Keratinocyte (primary cell): Measurements from ENCODE around the gene DBF4. TPM values are rescaled to one million over a fixed set of nuclear protein-coding genes. Genes with fewer than 3 reads are reported as not detected.
A peak's percentile ranks its signal among the peaks of the same experiment; 100 is the strongest.

Experiments
- DNase-seq: peaks from one replicate; pipeline ENCODE4 v3.0.0-alpha.2; 2011; ENCODE audit warnings: low read depth, missing footprints, low spot score
- FAIRE-seq: peaks from 2 replicates; lab custom pipeline; 2011; peaks lifted over from hg19 to GRCh38; lab: Jason Lieb, UNC
- H2AFZ ChIP-seq: 2 replicates; pipeline ENCODE4 v1.6.0; 2012; ENCODE audit warnings: low read length, control low read depth, inconsistent platforms; ENCODE audit not compliant: control insufficient read depth
- H3K27ac ChIP-seq: 2 replicates; pipeline ENCODE4 v1.5.1; 2011; ENCODE audit warnings: low read length; ENCODE audit not compliant: control insufficient read depth, insufficient read depth
- H3K27me3 ChIP-seq: 3 replicates; pipeline ENCODE4 v1.6.0; 2011; ENCODE audit warnings: low read length; ENCODE audit not compliant: control insufficient read depth, insufficient read depth; ENCODE audit errors: extremely low read depth
- H3K36me3 ChIP-seq, 2 experiments: 2 replicates in 1 of 2; 3 replicates in 1 of 2; pipeline ENCODE4 v1.5.1; 2011; ENCODE audit warnings: low read length in 2 of 2, mild to moderate bottlenecking in 1 of 2; ENCODE audit not compliant: control insufficient read depth in 2 of 2, insufficient read depth in 2 of 2; ENCODE audit errors: extremely low read depth in 1 of 2
- H3K4me1 ChIP-seq: 3 replicates; pipeline ENCODE4 v1.5.1; 2011; ENCODE audit warnings: low read length; ENCODE audit not compliant: control insufficient read depth, insufficient read depth; ENCODE audit errors: extremely low read depth
- H3K4me2 ChIP-seq: 3 replicates; pipeline ENCODE4 v1.6.0; 2011; ENCODE audit warnings: low read depth, low read length; ENCODE audit not compliant: control insufficient read depth, insufficient read depth; ENCODE audit errors: extremely low read depth
- H3K4me3 ChIP-seq, 3 experiments: fragments of 200-600 bp in 1 of 3; sonication (generic) in 1 of 3; 2 replicates in 2 of 3; 3 replicates in 1 of 3; pipeline ENCODE4 v1.5.1; 2011 to 2016; ENCODE audit warnings: low read length in 3 of 3, mild to moderate bottlenecking in 3 of 3, control low read depth in 2 of 3, inconsistent platforms in 1 of 3, low read depth in 1 of 3, mixed read lengths in 1 of 3, mixed run types in 1 of 3, moderate library complexity in 1 of 3; ENCODE audit not compliant: control insufficient read depth in 2 of 3, insufficient read depth in 2 of 3; ENCODE audit errors: extremely low read depth in 1 of 3
- H3K79me2 ChIP-seq: 2 replicates; pipeline ENCODE4 v1.6.0; 2012; ENCODE audit warnings: low read length; ENCODE audit not compliant: control insufficient read depth, insufficient read depth
- H3K9ac ChIP-seq: 3 replicates; pipeline ENCODE4 v1.6.0; 2011; ENCODE audit warnings: low read length; ENCODE audit not compliant: control insufficient read depth, insufficient read depth; ENCODE audit errors: extremely low read depth
- H3K9me1 ChIP-seq: 3 replicates; pipeline ENCODE4 v1.6.0; 2011; ENCODE audit warnings: low read length; ENCODE audit not compliant: control insufficient read depth, insufficient read depth; ENCODE audit errors: extremely low read depth
- H3K9me3 ChIP-seq: 2 replicates; pipeline ENCODE4 v1.5.1; 2012; ENCODE audit warnings: low read depth, low read length; ENCODE audit not compliant: control insufficient read depth
- H4K20me1 ChIP-seq: 3 replicates; pipeline ENCODE4 v1.6.0; 2011; ENCODE audit warnings: low read length; ENCODE audit not compliant: control insufficient read depth, insufficient read depth; ENCODE audit errors: extremely low read depth
- EZH2 ChIP-seq: IDR thresholded peaks from one replicate; pipeline ENCODE4 v1.6.1; 2012; ENCODE audit warnings: inconsistent platforms, mild to moderate bottlenecking, low read length, moderate library complexity
- dilution Hi-C: fragments of 300-500 bp; cut with MboI; formaldehyde crosslinking; loops from one replicate; pipeline ENCODE4 v1.7.0; 2020; ENCODE audit warnings: low sequenced_read_pairs; ENCODE audit not compliant: extremely low pct_ligation_motif_present
- polyA plus RNA-seq, 5 experiments: library from polyadenylated mRNA; depleted of rRNA in 3 of 5; stranded (reverse) in 3 of 5; stranded (forward) in 1 of 5; unstranded in 1 of 5; fragments of >200 nt; gene quantifications; 1 replicate in 1 of 5; 2 replicates in 3 of 5; 3 replicates in 1 of 5; pipeline versions ENCODE4 v1.2.1 to v1.2.3, GENCODE V29; 2011 to 2012; ENCODE audit warnings: missing spikeins in 2 of 5, low read depth in 1 of 5, low replicate concordance in 1 of 5
- TF ChIP-seq, protein P1 (sequence below), 3 experiments: IDR thresholded peaks in 1 of 3; conservative IDR thresholded peaks in 1 of 3; optimal IDR thresholded peaks in 1 of 3; 2 replicates in 2 of 3; 3 replicates in 1 of 3; pipeline versions ENCODE3 to v1.5.1; 2011; ENCODE audit warnings: low read length in 3 of 3, mild to moderate bottlenecking in 3 of 3, moderate library complexity in 2 of 3, control low read depth in 1 of 3, inconsistent platforms in 1 of 3; ENCODE audit not compliant: insufficient read depth in 2 of 3; ENCODE audit errors: extremely low read depth in 1 of 3

DBF4 gene
- polyA plus RNA-seq, 1 donor (not counting 4 experiments of a cell fraction or from before 2014, with no cell fraction given) = 12.5 TPM

DNA sequence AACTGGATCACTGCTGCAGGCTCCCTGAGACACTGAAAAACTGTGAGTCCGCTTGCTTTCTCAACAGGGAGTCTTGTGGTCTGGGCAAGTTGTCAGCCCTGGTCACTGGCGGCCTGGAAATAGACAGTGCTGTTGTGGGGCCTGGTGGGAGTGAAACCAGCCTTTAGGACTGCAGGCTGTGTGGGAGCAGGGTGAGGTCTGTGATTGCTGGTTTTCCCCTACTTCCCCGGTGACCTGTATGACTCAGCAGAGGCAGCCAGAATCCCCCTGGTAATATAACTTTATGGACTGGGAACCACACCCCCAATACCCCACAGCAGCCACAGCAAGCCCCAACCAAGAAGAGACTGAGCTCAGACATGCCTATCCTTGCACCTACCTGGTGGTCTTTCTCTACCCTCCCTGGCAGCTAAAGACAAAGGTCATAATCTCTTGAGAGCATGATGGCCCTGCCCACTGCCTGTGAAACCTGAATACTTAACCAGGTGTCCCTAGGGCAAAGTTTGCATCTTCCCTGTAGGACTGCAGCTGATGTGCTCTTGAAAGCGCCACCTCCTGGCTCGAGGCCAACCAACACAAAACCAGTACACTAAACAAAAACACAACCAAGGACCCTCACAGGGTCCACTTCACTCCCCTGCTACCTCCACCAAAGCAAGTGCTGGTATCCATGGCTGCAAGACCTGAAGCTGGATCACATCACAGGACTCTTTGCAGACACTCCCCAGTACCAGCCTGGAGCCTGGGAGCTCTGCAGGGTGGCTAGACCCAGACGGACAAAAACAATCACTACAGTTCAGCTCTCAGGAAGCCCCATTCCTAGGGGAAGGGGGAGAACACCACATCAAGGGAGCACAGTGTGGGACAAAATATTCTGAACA, 50.5 kb downstream of the DBF4 start:
- Histone ChIP-seq H3K4me1 (no peaks in the 10 kb centered on the region), H3K9me1 (no peaks in the 10 kb centered on the region), H3K4me2 (no peak overlapping the region), H3K79me2 (no peaks in the 10 kb centered on the region), H4K20me1 (no peaks in the 10 kb centered on the region), H3K27me3 (no peaks in the 10 kb centered on the region), H3K9me3 (no peaks in the 10 kb centered on the region), H2AFZ (no peak overlapping the region), H3K4me3 (no peak overlapping the region), H3K36me3 (no peaks in the 10 kb centered on the region), H3K9ac (no peak overlapping the region), H3K27ac (no peak overlapping the region)
- FAIRE-seq (no peak), DNase-seq (no peak)
- TF ChIP-seq, protein P1, sequence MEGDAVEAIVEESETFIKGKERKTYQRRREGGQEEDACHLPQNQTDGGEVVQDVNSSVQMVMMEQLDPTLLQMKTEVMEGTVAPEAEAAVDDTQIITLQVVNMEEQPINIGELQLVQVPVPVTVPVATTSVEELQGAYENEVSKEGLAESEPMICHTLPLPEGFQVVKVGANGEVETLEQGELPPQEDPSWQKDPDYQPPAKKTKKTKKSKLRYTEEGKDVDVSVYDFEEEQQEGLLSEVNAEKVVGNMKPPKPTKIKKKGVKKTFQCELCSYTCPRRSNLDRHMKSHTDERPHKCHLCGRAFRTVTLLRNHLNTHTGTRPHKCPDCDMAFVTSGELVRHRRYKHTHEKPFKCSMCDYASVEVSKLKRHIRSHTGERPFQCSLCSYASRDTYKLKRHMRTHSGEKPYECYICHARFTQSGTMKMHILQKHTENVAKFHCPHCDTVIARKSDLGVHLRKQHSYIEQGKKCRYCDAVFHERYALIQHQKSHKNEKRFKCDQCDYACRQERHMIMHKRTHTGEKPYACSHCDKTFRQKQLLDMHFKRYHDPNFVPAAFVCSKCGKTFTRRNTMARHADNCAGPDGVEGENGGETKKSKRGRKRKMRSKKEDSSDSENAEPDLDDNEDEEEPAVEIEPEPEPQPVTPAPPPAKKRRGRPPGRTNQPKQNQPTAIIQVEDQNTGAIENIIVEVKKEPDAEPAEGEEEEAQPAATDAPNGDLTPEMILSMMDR (optimal IDR thresholded peaks at IDR 0.05 in 1 of 3, IDR thresholded peaks at IDR 0.05 in 1 of 3, conservative IDR thresholded peaks at IDR 0.05 in 1 of 3; ENCODE audit: extremely low read depth in 1 of 3, insufficient read depth in 2 of 3, low read length in 3 of 3) = no peak
- no peak for TF ChIP-seq EZH2
- dilution Hi-C loops = no loop called here

GRCh38 chr7:87933605-87933952, 57.3 kb downstream of the DBF4 start:
- H3K4me2 ChIP-seq = peak overlapping the region; percentile 82
- no peaks in the 10 kb centered on the region for H3K9me3 ChIP-seq
- H4K20me1 ChIP-seq = no peaks in the 10 kb centered on the region
- dilution Hi-C loops = no loop called here
- peaks cover 14% of the 10 kb centered on the region for H3K27me3 ChIP-seq
- H3K79me2 ChIP-seq = no peaks in the 10 kb centered on the region
- H3K36me3 ChIP-seq = no peaks in the 10 kb centered on the region
- H3K27ac ChIP-seq = no peak overlapping the region
- H3K9ac ChIP-seq = no peak overlapping the region
- no peaks in the 10 kb centered on the region for H3K9me1 ChIP-seq
- DNase-seq (no peak), FAIRE-seq (no peak)
- peak overlapping the region; percentile 56 for H2AFZ ChIP-seq
- no peak for TF ChIP-seq EZH2
- TF ChIP-seq, protein P1 (optimal IDR thresholded peaks at IDR 0.05 in 1 of 3, IDR thresholded peaks at IDR 0.05 in 1 of 3, conservative IDR thresholded peaks at IDR 0.05 in 1 of 3; ENCODE audit: extremely low read depth in 1 of 3, insufficient read depth in 2 of 3, low read length in 3 of 3) = no peak
- no peaks in the 10 kb centered on the region for H3K4me1 ChIP-seq
- peak overlapping the region; percentile 27 to 64 (median 57) for H3K4me3 ChIP-seq
